Panc1 (cell line): ENCODE measurements around the gene FN3K.

Source experiments
- TF ChIP-seq, protein P1 (sequence below): fragments of 450-650 bp; IDR thresholded peaks from 2 replicates; pipeline ENCODE4 v1.5.1; 2017; ENCODE audit warnings: mild to moderate bottlenecking
- TF ChIP-seq, protein P2 (sequence below), 2 experiments: IDR thresholded peaks; 2 replicates each; pipeline ENCODE4 v1.6.1; 2011 to 2012; ENCODE audit warnings: low read depth in 2 of 2, control low read depth in 1 of 2, low read length in 1 of 2, mild to moderate bottlenecking in 1 of 2, moderate library complexity in 1 of 2; ENCODE audit not compliant: insufficient read depth in 1 of 2

GRCh38 chr17:82704886-82705285 lies 30.5 kb upstream of the FN3K start:
- TF ChIP-seq, protein P1, sequence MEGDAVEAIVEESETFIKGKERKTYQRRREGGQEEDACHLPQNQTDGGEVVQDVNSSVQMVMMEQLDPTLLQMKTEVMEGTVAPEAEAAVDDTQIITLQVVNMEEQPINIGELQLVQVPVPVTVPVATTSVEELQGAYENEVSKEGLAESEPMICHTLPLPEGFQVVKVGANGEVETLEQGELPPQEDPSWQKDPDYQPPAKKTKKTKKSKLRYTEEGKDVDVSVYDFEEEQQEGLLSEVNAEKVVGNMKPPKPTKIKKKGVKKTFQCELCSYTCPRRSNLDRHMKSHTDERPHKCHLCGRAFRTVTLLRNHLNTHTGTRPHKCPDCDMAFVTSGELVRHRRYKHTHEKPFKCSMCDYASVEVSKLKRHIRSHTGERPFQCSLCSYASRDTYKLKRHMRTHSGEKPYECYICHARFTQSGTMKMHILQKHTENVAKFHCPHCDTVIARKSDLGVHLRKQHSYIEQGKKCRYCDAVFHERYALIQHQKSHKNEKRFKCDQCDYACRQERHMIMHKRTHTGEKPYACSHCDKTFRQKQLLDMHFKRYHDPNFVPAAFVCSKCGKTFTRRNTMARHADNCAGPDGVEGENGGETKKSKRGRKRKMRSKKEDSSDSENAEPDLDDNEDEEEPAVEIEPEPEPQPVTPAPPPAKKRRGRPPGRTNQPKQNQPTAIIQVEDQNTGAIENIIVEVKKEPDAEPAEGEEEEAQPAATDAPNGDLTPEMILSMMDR = no peak
- TF ChIP-seq, protein P2, sequence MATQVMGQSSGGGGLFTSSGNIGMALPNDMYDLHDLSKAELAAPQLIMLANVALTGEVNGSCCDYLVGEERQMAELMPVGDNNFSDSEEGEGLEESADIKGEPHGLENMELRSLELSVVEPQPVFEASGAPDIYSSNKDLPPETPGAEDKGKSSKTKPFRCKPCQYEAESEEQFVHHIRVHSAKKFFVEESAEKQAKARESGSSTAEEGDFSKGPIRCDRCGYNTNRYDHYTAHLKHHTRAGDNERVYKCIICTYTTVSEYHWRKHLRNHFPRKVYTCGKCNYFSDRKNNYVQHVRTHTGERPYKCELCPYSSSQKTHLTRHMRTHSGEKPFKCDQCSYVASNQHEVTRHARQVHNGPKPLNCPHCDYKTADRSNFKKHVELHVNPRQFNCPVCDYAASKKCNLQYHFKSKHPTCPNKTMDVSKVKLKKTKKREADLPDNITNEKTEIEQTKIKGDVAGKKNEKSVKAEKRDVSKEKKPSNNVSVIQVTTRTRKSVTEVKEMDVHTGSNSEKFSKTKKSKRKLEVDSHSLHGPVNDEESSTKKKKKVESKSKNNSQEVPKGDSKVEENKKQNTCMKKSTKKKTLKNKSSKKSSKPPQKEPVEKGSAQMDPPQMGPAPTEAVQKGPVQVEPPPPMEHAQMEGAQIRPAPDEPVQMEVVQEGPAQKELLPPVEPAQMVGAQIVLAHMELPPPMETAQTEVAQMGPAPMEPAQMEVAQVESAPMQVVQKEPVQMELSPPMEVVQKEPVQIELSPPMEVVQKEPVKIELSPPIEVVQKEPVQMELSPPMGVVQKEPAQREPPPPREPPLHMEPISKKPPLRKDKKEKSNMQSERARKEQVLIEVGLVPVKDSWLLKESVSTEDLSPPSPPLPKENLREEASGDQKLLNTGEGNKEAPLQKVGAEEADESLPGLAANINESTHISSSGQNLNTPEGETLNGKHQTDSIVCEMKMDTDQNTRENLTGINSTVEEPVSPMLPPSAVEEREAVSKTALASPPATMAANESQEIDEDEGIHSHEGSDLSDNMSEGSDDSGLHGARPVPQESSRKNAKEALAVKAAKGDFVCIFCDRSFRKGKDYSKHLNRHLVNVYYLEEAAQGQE (IDR thresholded peaks at IDR 0.05; ENCODE audit: insufficient read depth in 1 of 2, low read depth in 2 of 2, low read length in 1 of 2) = no peak
